AG09309 (cell line): Measurements from ENCODE around the gene CC2D2B.
"Not testable (repeated sequence)": the region's sequence is repeated elsewhere in the genome, so short reads cannot be mapped to it uniquely, and the experiment has no call there.

Experiments
- DNase-seq: peaks from one replicate; pipeline ENCODE4 v3.0.0-alpha.2; 2010; ENCODE audit warnings: low read depth
- H3K4me3 ChIP-seq: 2 replicates; pipeline ENCODE4 v1.5.1; 2011; ENCODE audit warnings: mild to moderate bottlenecking, low read depth, low read length, moderate library complexity; ENCODE audit not compliant: control insufficient read depth
- TF ChIP-seq, protein P1 (sequence below): IDR thresholded peaks from 2 replicates; pipeline ENCODE4 v1.5.1; 2011; ENCODE audit warnings: mild to moderate bottlenecking, low read depth, low read length, inconsistent platforms; ENCODE audit not compliant: insufficient read depth, control insufficient read depth; ENCODE audit errors: missing control alignments

The CC2D2B gene

GRCh38 chr10:95876756-95877155 lies 31.0 kb upstream of the CC2D2B start:
- H3K4me3 ChIP-seq, result no peak overlapping the region
- no peak for DNase-seq
- TF ChIP-seq, protein P1, sequence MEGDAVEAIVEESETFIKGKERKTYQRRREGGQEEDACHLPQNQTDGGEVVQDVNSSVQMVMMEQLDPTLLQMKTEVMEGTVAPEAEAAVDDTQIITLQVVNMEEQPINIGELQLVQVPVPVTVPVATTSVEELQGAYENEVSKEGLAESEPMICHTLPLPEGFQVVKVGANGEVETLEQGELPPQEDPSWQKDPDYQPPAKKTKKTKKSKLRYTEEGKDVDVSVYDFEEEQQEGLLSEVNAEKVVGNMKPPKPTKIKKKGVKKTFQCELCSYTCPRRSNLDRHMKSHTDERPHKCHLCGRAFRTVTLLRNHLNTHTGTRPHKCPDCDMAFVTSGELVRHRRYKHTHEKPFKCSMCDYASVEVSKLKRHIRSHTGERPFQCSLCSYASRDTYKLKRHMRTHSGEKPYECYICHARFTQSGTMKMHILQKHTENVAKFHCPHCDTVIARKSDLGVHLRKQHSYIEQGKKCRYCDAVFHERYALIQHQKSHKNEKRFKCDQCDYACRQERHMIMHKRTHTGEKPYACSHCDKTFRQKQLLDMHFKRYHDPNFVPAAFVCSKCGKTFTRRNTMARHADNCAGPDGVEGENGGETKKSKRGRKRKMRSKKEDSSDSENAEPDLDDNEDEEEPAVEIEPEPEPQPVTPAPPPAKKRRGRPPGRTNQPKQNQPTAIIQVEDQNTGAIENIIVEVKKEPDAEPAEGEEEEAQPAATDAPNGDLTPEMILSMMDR, result no peak

DNA sequence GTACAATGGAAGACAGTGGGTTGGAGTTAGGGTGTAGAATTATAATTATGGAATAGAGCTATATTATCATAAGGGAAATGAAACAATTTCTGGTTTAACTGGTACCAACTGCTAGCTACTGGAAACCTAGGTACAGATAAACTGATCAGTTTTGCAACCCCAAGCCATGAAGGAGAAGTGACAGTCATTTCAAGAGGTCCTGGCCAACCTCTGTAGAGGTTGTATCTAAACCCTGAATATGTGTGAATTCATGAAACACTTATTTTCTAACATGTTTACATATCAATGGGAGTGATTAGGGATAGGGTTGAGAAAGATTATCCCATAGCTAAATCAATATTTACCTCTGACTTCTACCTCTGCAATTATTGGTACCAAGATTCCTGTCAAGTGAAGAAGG lies 29.9 kb upstream of the CC2D2B start:
- no peak overlapping the region for H3K4me3 ChIP-seq
- TF ChIP-seq, protein P1, result no peak
- no peak for DNase-seq

DNA sequence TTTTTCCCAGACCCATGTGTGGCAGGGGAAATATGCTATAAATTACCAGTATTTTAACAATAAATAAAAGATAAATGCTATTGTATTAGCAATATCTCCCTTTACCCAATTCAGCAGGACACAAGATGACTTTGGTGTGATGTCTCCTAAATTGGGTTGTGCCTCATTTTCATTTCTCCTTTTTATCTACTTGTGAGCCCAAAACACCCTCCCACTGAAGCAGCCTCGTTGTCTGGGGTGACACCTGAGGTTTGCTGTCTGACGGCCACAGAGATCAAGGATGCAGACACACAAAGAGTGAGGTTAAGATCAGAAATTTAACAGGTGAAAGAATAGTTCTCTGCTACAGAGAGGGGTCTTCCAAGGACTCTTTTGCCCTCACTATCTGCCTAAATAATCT lies 27.1 kb upstream of the CC2D2B start:
- DNase-seq, result no peak
- TF ChIP-seq, protein P1, result no peak
- H3K4me3 ChIP-seq, result no peak overlapping the region

GRCh38 chr10:95881316-95881715 lies 26.5 kb upstream of the CC2D2B start:
- no peak for DNase-seq
- TF ChIP-seq, protein P1, result no peak
- H3K4me3 ChIP-seq, result no peak overlapping the region

GRCh38 chr10:95889830-95890229 lies 17.9 kb upstream of the CC2D2B start:
- DNase-seq, result no peak
- no peak overlapping the region for H3K4me3 ChIP-seq
- TF ChIP-seq, protein P1, result no peak

DNA sequence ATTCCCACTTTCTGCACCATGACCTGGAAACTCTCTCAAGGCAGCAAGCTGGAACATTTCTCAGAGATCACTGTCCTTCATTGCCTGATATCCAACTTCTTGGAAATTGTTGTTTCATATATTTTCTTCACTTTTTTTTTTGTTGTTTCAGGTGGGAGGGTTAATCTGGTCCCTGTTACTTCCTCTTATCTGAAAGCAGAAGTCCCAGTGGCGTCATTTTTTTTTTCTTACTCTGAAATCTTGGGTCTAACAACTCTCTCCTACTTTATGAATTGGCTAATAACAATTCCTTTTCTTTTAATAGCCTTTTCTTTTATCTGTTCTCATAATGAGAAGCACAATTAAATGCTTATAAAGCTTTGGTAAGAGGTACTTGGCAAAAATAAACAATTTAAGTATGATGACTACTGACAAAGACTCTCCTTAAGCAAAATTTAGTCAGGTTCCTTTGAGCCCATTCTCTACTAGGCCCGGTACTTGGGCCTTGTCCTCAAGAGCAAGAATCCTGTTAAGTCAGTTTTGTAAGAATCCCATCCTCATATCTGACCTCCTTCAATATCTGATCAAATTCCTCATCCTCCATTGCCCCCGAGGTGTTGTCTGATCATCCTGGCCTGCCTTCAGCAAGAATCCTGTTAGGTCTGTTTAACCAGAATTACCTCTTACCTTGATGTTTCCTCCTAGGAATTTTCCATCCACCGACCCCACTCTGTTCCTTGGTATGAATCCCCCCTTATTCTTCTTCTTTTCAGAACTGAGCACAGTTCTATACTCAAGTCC lies 11.5 kb upstream of the CC2D2B start:
- TF ChIP-seq, protein P1, result no peak
- DNase-seq, result no peak
- H3K4me3 ChIP-seq, result no peak overlapping the region

DNA sequence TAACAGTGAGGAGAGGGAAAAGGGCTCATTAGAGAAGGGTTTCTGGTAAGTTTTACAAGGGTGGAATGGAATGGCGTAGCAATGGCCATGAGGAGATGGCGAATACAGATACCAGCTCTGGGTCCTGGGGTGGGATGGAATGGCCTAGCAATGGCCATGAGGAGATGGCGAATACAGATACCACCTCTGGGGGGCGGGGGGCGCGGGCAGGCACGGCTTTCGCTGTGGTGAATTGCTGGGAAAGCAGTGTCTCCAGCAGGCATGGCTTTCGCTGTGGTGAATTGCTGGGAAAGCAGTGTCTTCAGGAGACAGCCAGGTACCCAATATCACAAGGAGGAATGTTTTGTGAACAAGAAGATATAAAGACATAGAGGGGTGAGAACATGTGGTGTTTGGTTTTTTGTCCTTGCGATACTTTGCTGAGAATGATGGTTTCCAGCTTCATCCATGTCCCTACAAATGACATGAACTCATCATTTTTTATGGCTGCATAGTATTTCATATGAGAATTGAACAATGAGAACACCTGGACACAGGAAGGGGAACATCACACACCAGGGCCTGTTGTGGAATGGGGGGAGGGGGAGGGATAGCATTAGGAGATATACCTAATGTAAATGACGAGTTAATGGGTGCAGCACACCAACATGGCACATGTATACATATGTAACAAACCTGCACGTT lies 1.7 kb upstream of the CC2D2B start:
- H3K4me3 ChIP-seq, DNase-seq: not testable (repeated sequence)
